NCI-H2029 (cell line): ENCODE measurements around the gene RNF130.
A peak's percentile ranks its signal among the peaks of the same experiment; 100 is the strongest.
"Not testable (repeated sequence)": the region's sequence is repeated elsewhere in the genome, so short reads cannot be mapped to it uniquely, and the experiment has no call there.

Experiments
- DNase-seq: peaks from one replicate; lab custom pipeline; 2025; lab: John Stamatoyannopoulos, UW

RNF130 gene

DNA sequence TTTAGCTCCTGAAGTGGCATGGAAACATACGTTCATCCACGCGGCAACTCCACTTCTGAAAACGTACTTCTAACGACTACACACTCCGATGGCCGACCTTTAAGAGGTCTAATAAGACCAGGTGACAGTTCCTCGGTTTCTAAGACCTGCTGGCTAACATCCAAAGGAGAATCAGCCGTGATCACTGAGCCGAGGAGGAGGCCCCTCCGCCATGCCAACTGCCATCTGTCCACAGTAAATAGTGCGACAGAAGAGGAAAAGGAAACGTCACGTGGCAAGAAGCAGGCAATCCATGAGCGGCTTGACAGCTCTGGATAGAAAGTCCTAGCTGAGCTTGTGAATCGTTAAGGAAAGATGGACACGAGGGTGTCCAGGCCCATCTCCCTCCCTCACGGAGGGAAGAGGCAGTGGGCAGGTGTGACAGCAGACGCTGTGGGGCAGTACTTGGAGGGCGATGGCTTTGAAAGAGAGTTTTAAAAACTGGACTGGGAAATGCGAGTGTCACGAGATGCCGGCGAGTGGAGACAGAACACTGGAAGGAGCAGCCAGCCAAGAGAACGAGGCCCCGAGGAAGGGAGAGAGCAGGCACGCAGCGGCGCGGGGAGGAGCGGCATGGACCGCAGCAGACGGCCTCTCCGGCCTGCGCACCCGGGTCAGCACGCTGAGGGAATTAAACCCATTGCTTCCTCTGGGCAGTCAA is 97.2 kb downstream of the RNF130 start:
- peak; percentile 80 for DNase-seq

DNA sequence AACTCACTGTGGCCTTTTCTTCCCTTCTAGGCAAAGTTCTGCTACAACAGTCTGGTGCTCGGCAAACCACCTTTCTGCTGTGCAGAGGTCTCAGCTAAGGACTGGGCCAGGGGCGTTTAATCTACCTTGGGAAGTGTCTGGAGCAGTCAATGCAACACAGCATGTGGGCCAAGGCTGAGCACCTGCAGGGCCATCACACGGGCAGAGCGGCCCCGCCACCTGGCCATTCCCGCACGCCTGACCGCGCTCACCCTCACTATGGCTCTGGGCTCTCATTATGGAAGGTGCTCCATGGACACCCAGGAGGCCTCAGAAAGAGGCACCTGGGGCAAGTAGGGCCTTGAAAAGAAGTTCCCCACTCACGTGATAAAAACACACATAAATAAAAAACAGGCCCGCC is 98.2 kb downstream of the RNF130 start:
- DNase-seq = no peak

GRCh38 chr5:179969110-179969509 is 102.4 kb downstream of the RNF130 start:
- no peak for DNase-seq

DNA sequence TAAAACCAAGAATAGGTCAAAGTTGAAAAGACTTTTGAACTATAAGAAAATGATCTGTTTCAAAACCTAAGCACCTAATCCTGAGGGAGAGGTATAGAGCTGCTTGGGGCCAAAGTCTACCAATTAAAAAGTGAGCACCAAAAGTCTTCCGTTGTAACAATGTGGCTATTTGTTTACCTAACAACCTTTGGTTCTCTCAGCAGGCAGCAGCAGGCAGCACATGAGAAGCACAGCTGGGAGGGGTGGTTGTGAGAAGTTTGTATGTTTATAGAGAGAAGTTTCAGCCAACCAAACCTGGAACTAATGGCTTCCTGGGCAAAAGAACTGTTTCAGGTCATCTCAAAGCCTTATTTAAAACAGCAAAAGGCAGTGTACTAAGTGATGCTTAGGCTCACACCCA is 104.1 kb downstream of the RNF130 start:
- DNase-seq = no peak

GRCh38 chr5:179964015-179964414 is 107.5 kb downstream of the RNF130 start:
- DNase-seq = no peak

GRCh38 chr5:179963375-179963774 is 108.2 kb downstream of the RNF130 start:
- DNase-seq = no peak

GRCh38 chr5:179960204-179960831 is 111.2 kb downstream of the RNF130 start:
- DNase-seq = no peak

GRCh38 chr5:179959641-179960040 is 111.9 kb downstream of the RNF130 start:
- DNase-seq = no peak

DNA sequence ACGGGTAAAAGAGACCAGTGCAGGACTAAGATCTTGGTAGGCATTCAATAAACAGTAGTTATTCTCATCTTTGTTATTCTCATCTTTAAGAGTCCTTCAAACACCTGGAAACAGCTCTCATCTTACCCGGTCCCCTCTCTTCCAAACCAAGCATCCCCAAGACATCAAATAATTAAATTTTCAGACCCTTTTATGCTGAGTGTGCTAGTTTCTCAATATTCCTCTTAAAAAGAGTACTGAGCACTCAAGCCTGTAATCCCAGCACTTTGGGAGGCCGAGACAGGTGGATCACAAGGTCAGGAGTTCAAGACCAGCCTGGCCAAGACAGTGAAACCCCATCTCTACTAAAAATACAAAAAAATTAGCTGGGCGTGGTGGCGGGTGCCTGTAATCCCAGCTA is 112.4 kb downstream of the RNF130 start:
- DNase-seq = not testable (repeated sequence)

DNA sequence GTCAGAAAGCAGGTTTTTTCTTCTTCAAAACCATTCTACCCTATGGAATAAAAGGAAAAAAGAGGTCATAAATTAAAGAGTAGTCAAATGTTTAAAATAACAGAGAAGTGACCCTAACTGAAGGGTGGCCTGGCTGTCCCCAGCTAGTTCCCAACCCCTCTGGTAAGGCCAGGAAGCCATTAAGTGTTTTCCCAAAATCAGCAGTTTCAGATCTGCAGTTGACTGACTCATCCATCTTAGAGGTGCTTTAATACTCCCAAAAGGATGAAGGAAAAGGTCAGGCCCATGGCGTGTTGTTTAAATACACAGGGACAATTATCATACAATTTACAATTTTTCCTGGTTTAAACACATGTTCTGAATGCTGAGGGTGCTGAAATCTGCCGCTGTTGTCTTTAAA is 115.9 kb downstream of the RNF130 start:
- DNase-seq = no peak

DNA sequence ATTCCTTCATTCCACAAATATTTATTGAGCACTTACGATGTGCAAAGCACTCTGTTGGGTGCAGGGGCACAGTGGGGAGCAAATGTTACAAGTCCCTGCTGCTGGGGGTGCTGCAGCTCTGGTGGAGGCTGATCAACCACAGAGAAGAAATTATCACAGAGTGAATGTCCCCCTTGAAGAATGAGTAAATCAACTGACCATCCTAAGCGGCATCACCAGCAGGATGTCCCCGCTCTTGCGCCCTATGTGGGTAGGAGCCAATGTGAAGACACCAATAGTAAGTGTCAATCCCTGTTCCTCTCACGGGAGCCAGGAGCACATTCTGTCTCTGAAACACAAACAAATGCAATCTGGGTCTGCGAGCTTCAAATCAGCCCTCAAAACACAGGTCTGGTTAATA is 116.5 kb downstream of the RNF130 start:
- no peak for DNase-seq

- DNase-seq = no peak
These were observed 117.1 kb downstream of the RNF130 start for GRCh38 chr5:179954434-179954833.

DNA sequence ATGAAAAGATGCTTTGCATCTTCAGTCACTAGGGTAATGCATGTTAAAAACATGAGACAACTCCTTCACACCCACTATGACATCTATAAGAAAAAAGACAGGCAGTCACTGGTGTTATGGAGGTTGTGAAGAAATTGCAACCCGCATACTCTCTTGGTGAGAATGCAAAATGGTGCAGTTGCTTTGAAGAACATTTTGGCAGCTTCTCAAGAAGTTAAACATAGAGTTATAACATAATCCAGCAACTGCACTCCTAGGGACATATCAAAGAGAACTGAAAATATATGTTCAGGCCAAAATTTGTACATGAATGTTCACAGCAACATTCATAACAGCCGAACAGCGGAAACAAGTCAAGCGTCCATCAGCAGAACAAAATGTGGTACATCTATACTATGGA is 117.6 kb downstream of the RNF130 start:
- no peak for DNase-seq

- no peak for DNase-seq
These were observed 134.4 kb downstream of the RNF130 start for GRCh38 chr5:179936976-179937681.

- no peak for DNase-seq
These were observed 140.6 kb downstream of the RNF130 start for GRCh38 chr5:179930788-179931473.

- no peak for DNase-seq
These were observed 143.7 kb downstream of the RNF130 start for GRCh38 chr5:179927824-179928223.

DNA sequence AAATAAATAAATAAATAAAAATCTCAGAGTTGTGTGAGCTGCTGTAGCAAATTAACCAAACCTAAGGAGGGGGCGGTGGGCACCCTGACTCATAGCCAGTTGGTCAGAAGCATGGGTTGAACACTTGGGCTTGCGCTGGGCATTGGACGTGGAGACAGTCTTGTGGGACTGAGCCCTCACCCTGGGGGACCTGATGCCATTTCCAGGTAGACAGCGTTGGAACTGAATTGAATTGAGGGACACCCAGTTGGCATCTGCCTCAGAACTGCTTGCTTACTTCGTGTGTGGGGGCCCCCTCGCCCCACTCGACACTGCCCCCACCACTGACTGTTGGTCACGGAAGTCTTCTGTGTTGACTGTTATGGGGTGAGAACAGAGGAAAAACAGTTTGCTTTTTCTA is 144.9 kb downstream of the RNF130 start:
- DNase-seq = no peak

- DNase-seq = no peak
These were observed 148.1 kb downstream of the RNF130 start for GRCh38 chr5:179923436-179923835.

- DNase-seq = no peak
These were observed 151.4 kb downstream of the RNF130 start for GRCh38 chr5:179920175-179920574.

DNA sequence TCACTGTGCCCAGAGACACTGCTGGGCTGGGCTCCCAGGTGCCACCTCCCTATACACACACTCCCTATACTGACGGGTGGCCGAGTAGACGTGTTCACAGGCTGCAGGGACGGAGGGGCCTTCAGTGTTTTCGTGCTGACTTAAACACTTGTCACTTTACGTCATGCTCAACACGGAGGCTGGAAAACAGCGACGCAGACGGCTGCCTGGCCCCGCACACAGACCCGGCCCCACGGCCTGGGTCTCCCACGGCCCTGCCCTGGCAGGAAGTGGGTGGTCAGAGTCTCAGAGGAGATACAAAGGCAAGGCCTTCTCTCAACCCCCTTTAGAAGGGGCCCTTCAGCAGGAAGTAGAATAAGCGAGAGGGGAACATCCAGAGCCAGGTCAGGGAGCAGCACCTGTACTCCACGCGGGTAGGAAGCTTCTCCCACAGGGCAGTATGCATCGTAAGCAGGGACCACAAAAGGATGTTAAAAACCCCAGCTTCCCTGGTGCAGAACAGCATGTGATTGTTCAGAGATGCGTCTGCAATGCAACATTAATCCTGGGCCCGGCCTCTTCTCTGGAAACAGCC is 152.0 kb downstream of the RNF130 start:
- DNase-seq = no peak

DNA sequence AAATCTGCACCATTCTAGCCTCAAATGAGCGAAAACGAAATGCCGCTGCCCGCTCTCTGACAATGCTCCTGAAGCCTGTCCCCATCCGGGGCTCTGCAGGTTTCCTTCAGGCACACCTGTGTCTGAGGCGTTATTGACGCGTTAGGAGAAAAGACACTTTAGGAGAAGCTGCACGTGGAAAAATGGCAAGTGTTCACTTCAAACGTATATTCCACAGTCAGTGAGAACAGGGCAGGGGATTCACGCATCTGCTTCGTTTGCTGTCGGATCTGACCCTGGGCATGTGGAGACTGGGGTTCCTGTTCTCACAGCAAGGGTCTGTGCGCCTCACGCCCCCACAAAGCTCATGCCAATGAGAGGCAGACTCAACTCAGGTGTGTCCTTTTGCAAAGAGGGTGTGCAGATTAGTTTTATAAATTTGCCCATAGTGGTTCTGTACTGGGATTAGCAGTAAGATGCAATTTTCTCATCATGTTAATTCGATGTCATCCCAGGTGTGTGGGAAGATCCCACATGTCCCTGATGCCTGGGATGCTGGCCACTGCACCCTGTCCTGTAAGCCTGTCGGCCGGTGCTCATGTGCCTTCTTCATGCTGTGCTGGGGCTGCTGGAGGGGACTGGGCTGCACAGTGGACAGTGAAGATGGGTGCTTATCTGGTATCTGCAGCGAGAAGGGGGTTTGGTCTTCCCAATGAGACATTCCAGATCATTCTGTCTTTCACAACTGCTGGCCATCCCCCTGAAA is 152.6 kb downstream of the RNF130 start:
- DNase-seq = no peak

- DNase-seq = no peak
These were observed 155.0 kb downstream of the RNF130 start for GRCh38 chr5:179916523-179916922.
